GM11168 (cell line): Measurements from ENCODE around the gene SMAD3.

Experiments
- in situ Hi-C: fragments of 300-500 bp; cut with MboI; formaldehyde crosslinking; loops from one replicate; pipeline ENCODE4 v1.12.0; 2022; ENCODE audit warnings: low sequenced_read_pairs; ENCODE audit not compliant: unreplicated experiment

The SMAD3 gene

GRCh38 chr15:67190813-67191212 lies 125.4 kb downstream of the SMAD3 start:
- in situ Hi-C loops = no loop called here

- in situ Hi-C loops = no loop called here
These were observed 126.9 kb downstream of the SMAD3 start for GRCh38 chr15:67192185-67192820.

- in situ Hi-C loops = no loop called here
These were observed 128.0 kb downstream of the SMAD3 start for GRCh38 chr15:67193223-67193990.

- in situ Hi-C loops = no loop called here
These were observed 129.0 kb downstream of the SMAD3 start for GRCh38 chr15:67194171-67195114.

GRCh38 chr15:67195305-67195704 lies 129.9 kb downstream of the SMAD3 start:
- in situ Hi-C loops = no loop called here

- in situ Hi-C loops = no loop called here
These were observed 130.8 kb downstream of the SMAD3 start for GRCh38 chr15:67196222-67196621.

- in situ Hi-C loops = no loop called here
These were observed 131.4 kb downstream of the SMAD3 start for GRCh38 chr15:67196672-67197363.

GRCh38 chr15:67197364-67197695 lies 131.9 kb downstream of the SMAD3 start:
- in situ Hi-C loops = no loop called here

GRCh38 chr15:67198157-67198754 lies 132.9 kb downstream of the SMAD3 start:
- in situ Hi-C loops = no loop called here

- in situ Hi-C loops = no loop called here
These were observed 134.0 kb downstream of the SMAD3 start for GRCh38 chr15:67199391-67199790.

- in situ Hi-C loops = no loop called here
These were observed 134.7 kb downstream of the SMAD3 start for GRCh38 chr15:67199881-67200763.

GRCh38 chr15:67201136-67201535 lies 135.7 kb downstream of the SMAD3 start:
- in situ Hi-C loops = no loop called here

GRCh38 chr15:67202091-67202490 lies 136.7 kb downstream of the SMAD3 start:
- in situ Hi-C loops = no loop called here

- in situ Hi-C loops = no loop called here
These were observed 137.6 kb downstream of the SMAD3 start for GRCh38 chr15:67202991-67203390.

GRCh38 chr15:67207555-67208207 lies 142.3 kb downstream of the SMAD3 start:
- in situ Hi-C loops = no loop called here

- in situ Hi-C loops = no loop called here
These were observed 143.0 kb downstream of the SMAD3 start for GRCh38 chr15:67208396-67208795.

GRCh38 chr15:67210555-67211168 lies 145.3 kb downstream of the SMAD3 start:
- in situ Hi-C loops = no loop called here
